Activated T-helper 17 cell treated with anti-CD3 and anti-CD28 coated beads, Interleukin-2, amount 50 U/mL, for 72 hours (primary cell): ENCODE data around the gene ENOX1. TPM values are rescaled to one million over a fixed set of nuclear protein-coding genes. Genes with fewer than 3 reads are reported as not detected.

ENCODE experiments used
- ATAC-seq: fragments of 150-1000 bp; cut with Tn5 transposase; replicated peaks from 2 replicates; pipeline ENCODE4 v1.10.0; 2021; ENCODE audit warnings: mild to moderate bottlenecking, moderate library complexity
- H3K27ac Mint-ChIP-seq: one replicate; pipeline ENCODE4 v1.8.0; 2022; ENCODE audit warnings: mixed read lengths
- H3K27me3 Mint-ChIP-seq: one replicate; pipeline ENCODE4 v1.8.0; 2022; ENCODE audit warnings: mixed read lengths
- H3K36me3 Mint-ChIP-seq: one replicate; pipeline ENCODE4 v1.8.0; 2022; ENCODE audit warnings: low read depth, mild to moderate bottlenecking, mixed read lengths
- H3K4me1 Mint-ChIP-seq: one replicate; pipeline ENCODE4 v1.8.0; 2022; ENCODE audit warnings: mixed read lengths
- H3K4me3 Mint-ChIP-seq: one replicate; pipeline ENCODE4 v1.8.0; 2022; ENCODE audit warnings: mild to moderate bottlenecking, mixed read lengths
- H3K9me3 Mint-ChIP-seq: one replicate; pipeline ENCODE4 v1.8.0; 2022; ENCODE audit warnings: mixed read lengths
- total RNA-seq, 2 donors: library from RNA; stranded (reverse); gene quantifications; one replicate each; pipeline ENCODE4 v1.2.3, GENCODE V29; 2022

Gene ENOX1
- total RNA-seq, 2 donors from 2014 or later = 1.7 TPM; not detected in 1

- Mint-ChIP-seq H3K27me3 (peaks cover 11% of the 10 kb centered on the region), H3K27ac (no peak overlapping the region), H3K4me3 (no peak overlapping the region), H3K36me3 (no peaks in the 10 kb centered on the region), H3K9me3 (no peaks in the 10 kb centered on the region), H3K4me1 (no peaks in the 10 kb centered on the region)
- ATAC-seq = no peak
Observed at GRCh38 chr13:43221611-43222010, 565.2 kb downstream of the ENOX1 start.

- Mint-ChIP-seq H3K36me3 (no peaks in the 10 kb centered on the region), H3K4me3 (no peak overlapping the region), H3K9me3 (no peaks in the 10 kb centered on the region)
Observed at GRCh38 chr13:43220873-43221595, 565.7 kb downstream of the ENOX1 start.

GRCh38 chr13:43214124-43214523 is 572.6 kb downstream of the ENOX1 start:
- H3K36me3 Mint-ChIP-seq = no peaks in the 10 kb centered on the region
- no peak for ATAC-seq
- no peaks in the 10 kb centered on the region for H3K9me3 Mint-ChIP-seq
- peaks cover 10% of the 10 kb centered on the region for H3K27me3 Mint-ChIP-seq
- no peak overlapping the region for H3K27ac Mint-ChIP-seq
- H3K4me1 Mint-ChIP-seq = no peaks in the 10 kb centered on the region
- no peak overlapping the region for H3K4me3 Mint-ChIP-seq

More at GRCh38 chr13:43220873-43221595, 565.7 kb downstream of the ENOX1 start:
- Mint-ChIP-seq H3K27ac (no peak overlapping the region), H3K27me3 (peaks cover 11% of the 10 kb centered on the region), H3K4me1 (no peaks in the 10 kb centered on the region)
- ATAC-seq = no peak

- Mint-ChIP-seq H3K36me3 (no peaks in the 10 kb centered on the region), H3K27ac (no peak overlapping the region), H3K27me3 (peaks cover 3% of the 10 kb centered on the region), H3K4me1 (no peaks in the 10 kb centered on the region), H3K9me3 (no peaks in the 10 kb centered on the region), H3K4me3 (no peak overlapping the region)
- no peak for ATAC-seq
Observed at GRCh38 chr13:43206838-43207237, 579.9 kb downstream of the ENOX1 start.

GRCh38 chr13:43205416-43205815 is 581.4 kb downstream of the ENOX1 start:
- ATAC-seq = no peak
- H3K27me3 Mint-ChIP-seq = peaks cover 3% of the 10 kb centered on the region
- H3K36me3 Mint-ChIP-seq = no peaks in the 10 kb centered on the region
- H3K9me3 Mint-ChIP-seq = no peaks in the 10 kb centered on the region
- H3K4me3 Mint-ChIP-seq = no peak overlapping the region
- no peaks in the 10 kb centered on the region for H3K4me1 Mint-ChIP-seq
- H3K27ac Mint-ChIP-seq = no peak overlapping the region

- peaks cover 3% of the 10 kb centered on the region for H3K27me3 Mint-ChIP-seq
- H3K9me3 Mint-ChIP-seq = no peaks in the 10 kb centered on the region
- no peaks in the 10 kb centered on the region for H3K36me3 Mint-ChIP-seq
- no peak overlapping the region for H3K27ac Mint-ChIP-seq
- no peaks in the 10 kb centered on the region for H3K4me1 Mint-ChIP-seq
- H3K4me3 Mint-ChIP-seq = no peak overlapping the region
- ATAC-seq = no peak
Observed at GRCh38 chr13:43204591-43204990, 582.2 kb downstream of the ENOX1 start.

- H3K4me3 Mint-ChIP-seq = no peak overlapping the region
- peaks cover 3% of the 10 kb centered on the region for H3K9me3 Mint-ChIP-seq
- no peaks in the 10 kb centered on the region for H3K36me3 Mint-ChIP-seq
- H3K27me3 Mint-ChIP-seq = peaks cover 8% of the 10 kb centered on the region
- H3K27ac Mint-ChIP-seq = no peak overlapping the region
- ATAC-seq = no peak
- no peaks in the 10 kb centered on the region for H3K4me1 Mint-ChIP-seq
Observed at GRCh38 chr13:43203781-43204180, 583.0 kb downstream of the ENOX1 start.

GRCh38 chr13:43200736-43201135 is 586.0 kb downstream of the ENOX1 start:
- Mint-ChIP-seq H3K27me3 (peaks cover 15% of the 10 kb centered on the region), H3K9me3 (peaks cover 3% of the 10 kb centered on the region), H3K4me1 (no peaks in the 10 kb centered on the region), H3K27ac (no peak overlapping the region), H3K36me3 (no peaks in the 10 kb centered on the region), H3K4me3 (no peak overlapping the region)
- no peak for ATAC-seq

GRCh38 chr13:43200307-43200706 is 586.5 kb downstream of the ENOX1 start:
- H3K4me3 Mint-ChIP-seq = no peak overlapping the region
- peaks cover 3% of the 10 kb centered on the region for H3K9me3 Mint-ChIP-seq
- H3K4me1 Mint-ChIP-seq = no peaks in the 10 kb centered on the region
- no peaks in the 10 kb centered on the region for H3K36me3 Mint-ChIP-seq
- no peak for ATAC-seq
- H3K27ac Mint-ChIP-seq = no peak overlapping the region
- H3K27me3 Mint-ChIP-seq = peaks cover 15% of the 10 kb centered on the region

- Mint-ChIP-seq H3K9me3 (peaks cover 3% of the 10 kb centered on the region), H3K36me3 (no peaks in the 10 kb centered on the region), H3K27ac (no peak overlapping the region), H3K27me3 (peaks cover 15% of the 10 kb centered on the region), H3K4me1 (no peaks in the 10 kb centered on the region), H3K4me3 (no peak overlapping the region)
- ATAC-seq = no peak
Observed at GRCh38 chr13:43196750-43197370, 589.9 kb downstream of the ENOX1 start.

- Mint-ChIP-seq H3K36me3 (no peaks in the 10 kb centered on the region), H3K9me3 (peaks cover 3% of the 10 kb centered on the region), H3K4me1 (no peaks in the 10 kb centered on the region), H3K27ac (no peak overlapping the region), H3K4me3 (no peak overlapping the region), H3K27me3 (peaks cover 15% of the 10 kb centered on the region)
- ATAC-seq = no peak
Observed at GRCh38 chr13:43196086-43196621, 590.6 kb downstream of the ENOX1 start.

- no peak overlapping the region for H3K4me3 Mint-ChIP-seq
- H3K36me3 Mint-ChIP-seq = no peaks in the 10 kb centered on the region
- H3K27ac Mint-ChIP-seq = no peak overlapping the region
- peaks cover 3% of the 10 kb centered on the region for H3K9me3 Mint-ChIP-seq
- ATAC-seq = no peak
- H3K27me3 Mint-ChIP-seq = peaks cover 15% of the 10 kb centered on the region
- no peaks in the 10 kb centered on the region for H3K4me1 Mint-ChIP-seq
Observed at GRCh38 chr13:43195551-43195950, 591.2 kb downstream of the ENOX1 start.

GRCh38 chr13:43195112-43195511 is 591.7 kb downstream of the ENOX1 start:
- H3K36me3 Mint-ChIP-seq = no peaks in the 10 kb centered on the region
- peaks cover 15% of the 10 kb centered on the region for H3K27me3 Mint-ChIP-seq
- peaks cover 3% of the 10 kb centered on the region for H3K9me3 Mint-ChIP-seq
- ATAC-seq = no peak
- H3K27ac Mint-ChIP-seq = no peak overlapping the region
- no peaks in the 10 kb centered on the region for H3K4me1 Mint-ChIP-seq
- H3K4me3 Mint-ChIP-seq = no peak overlapping the region

GRCh38 chr13:43193789-43194420 is 592.9 kb downstream of the ENOX1 start:
- Mint-ChIP-seq H3K4me3 (no peak overlapping the region), H3K27ac (no peak overlapping the region), H3K9me3 (no peaks in the 10 kb centered on the region), H3K27me3 (peaks cover 10% of the 10 kb centered on the region), H3K36me3 (no peaks in the 10 kb centered on the region), H3K4me1 (no peaks in the 10 kb centered on the region)
- ATAC-seq = no peak

- Mint-ChIP-seq H3K36me3 (no peaks in the 10 kb centered on the region), H3K27ac (no peak overlapping the region)
- no peak for ATAC-seq
Observed at GRCh38 chr13:43191546-43191945, 595.2 kb downstream of the ENOX1 start.

More at GRCh38 chr13:43191546-43191945, 595.2 kb downstream of the ENOX1 start:
- H3K27me3 Mint-ChIP-seq = peaks cover 3% of the 10 kb centered on the region
- no peak overlapping the region for H3K4me3 Mint-ChIP-seq
- H3K4me1 Mint-ChIP-seq = no peaks in the 10 kb centered on the region
- no peaks in the 10 kb centered on the region for H3K9me3 Mint-ChIP-seq
